AG04450 (cell line): ENCODE results near the gene XRCC5. TPM values are rescaled to one million over a fixed set of nuclear protein-coding genes. Genes with fewer than 3 reads are reported as not detected.

ENCODE experiments used
- CTCF ChIA-PET: fragments of 300-600, 350-600 bp; formaldehyde crosslinking; extraction: SDS; loops from one replicate; lab custom pipeline; 2022; ENCODE audit warnings: antibody characterized with exemption, inconsistent platforms; lab: Charles Lee
- POLR2A ChIA-PET: fragments of 350-600 bp; formaldehyde crosslinking; extraction: SDS; loops from one replicate; lab custom pipeline; 2021; ENCODE audit warnings: antibody characterized with exemption, inconsistent platforms; lab: Yijun Ruan, JAX
- DNase-seq: peaks from one replicate; pipeline ENCODE4 v3.0.0-alpha.2; 2011; ENCODE audit warnings: low read depth, low spot score
- H3K27ac ChIP-seq: one replicate; pipeline ENCODE4 v1.5.1; 2012; ENCODE audit warnings: low read depth, low read length, control low read depth
- H3K27me3 ChIP-seq: one replicate; pipeline ENCODE4 v1.6.0; 2012; ENCODE audit warnings: low read length; ENCODE audit not compliant: control insufficient read depth, insufficient read depth
- H3K4me3 ChIP-seq: 2 replicates; pipeline ENCODE4 v1.5.1; 2011; ENCODE audit warnings: mild to moderate bottlenecking, low read depth, low read length, control low read depth
- H3K9me3 ChIP-seq: 2 replicates; pipeline ENCODE4 v1.5.1; 2012; ENCODE audit warnings: low read length; ENCODE audit not compliant: control insufficient read depth, insufficient read depth
- CTCF ChIP-seq: IDR thresholded peaks from 2 replicates; pipeline ENCODE4 v1.5.1; 2011; ENCODE audit warnings: low read depth, low read length, control low read depth, inconsistent platforms
- polyA plus RNA-seq: library from polyadenylated mRNA; depleted of rRNA; stranded (reverse); fragments of >200 nt; gene quantifications from 2 replicates; pipeline ENCODE4 v1.2.3, GENCODE V29; 2011

XRCC5 gene
- polyA plus RNA-seq, 1 experiment = 471 TPM

DNA sequence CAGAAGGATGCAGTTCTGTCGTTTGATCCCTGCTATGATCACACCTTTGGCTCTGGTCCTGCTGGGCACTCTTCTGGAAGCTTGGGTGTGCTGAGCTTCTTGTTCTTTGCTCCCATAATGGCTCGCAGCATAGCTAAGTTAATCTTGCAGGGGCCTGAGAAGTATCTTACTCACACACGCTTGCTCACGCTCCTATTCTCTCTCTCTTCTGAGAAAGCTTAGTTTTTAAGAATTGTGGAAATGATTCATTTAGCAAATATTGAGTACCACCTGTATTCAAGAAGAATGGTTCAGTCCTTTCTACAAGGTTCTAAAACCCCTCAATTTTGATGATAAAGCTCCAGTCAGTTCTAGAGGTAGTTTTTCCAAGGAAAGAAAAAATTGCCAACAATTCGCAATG, 40.6 kb downstream of the XRCC5 start:
- ChIA-PET POLR2A (interaction anchor here (1.2 kb wide), 1 partner anchor 10 kb away, joined by 3 read pairs; no protein-coding TSS in a partner anchor), CTCF (interaction anchor here (0.5 kb wide), 1 partner anchor 20 kb away, joined by 3 read pairs; no protein-coding TSS in a partner anchor)
- H3K27me3 ChIP-seq = no peaks in the 10 kb centered on the region
- H3K27ac ChIP-seq = peak overlapping the region; percentile 31
- H3K4me3 ChIP-seq = no peak overlapping the region
- DNase-seq = no peak
- no peaks in the 10 kb centered on the region for H3K9me3 ChIP-seq
- TF ChIP-seq CTCF = no peak

- CTCF ChIA-PET = no interaction called here
- Histone ChIP-seq H3K4me3 (no peak overlapping the region), H3K27me3 (no peaks in the 10 kb centered on the region), H3K27ac (no peak overlapping the region), H3K9me3 (no peaks in the 10 kb centered on the region)
- POLR2A ChIA-PET = no interaction called here
- TF ChIP-seq CTCF = no peak
- no peak for DNase-seq
Measured at GRCh38 chr2:216151313-216152025, 42.3 kb downstream of the XRCC5 start.

GRCh38 chr2:216155954-216156353, 46.8 kb downstream of the XRCC5 start:
- DNase-seq = no peak
- H3K27me3 ChIP-seq = no peaks in the 10 kb centered on the region
- ChIA-PET CTCF (no interaction called here), POLR2A (interaction anchor here (0.5 kb wide), 1 partner anchor 345 kb away, joined by 3 read pairs; no protein-coding TSS in a partner anchor)
- no peak overlapping the region for H3K27ac ChIP-seq
- H3K4me3 ChIP-seq = no peak overlapping the region
- TF ChIP-seq CTCF = no peak
- no peaks in the 10 kb centered on the region for H3K9me3 ChIP-seq

GRCh38 chr2:216156822-216157221, 47.7 kb downstream of the XRCC5 start:
- Histone ChIP-seq H3K27me3 (no peaks in the 10 kb centered on the region), H3K9me3 (no peaks in the 10 kb centered on the region), H3K4me3 (no peak overlapping the region), H3K27ac (no peak overlapping the region)
- no peak for DNase-seq
- CTCF ChIA-PET = no interaction called here
- no peak for TF ChIP-seq CTCF
- POLR2A ChIA-PET = interaction anchor here (0.6 kb wide), 1 partner anchor 350 kb away, joined by 3 read pairs; no protein-coding TSS in a partner anchor

GRCh38 chr2:216159144-216159543, 50.0 kb downstream of the XRCC5 start:
- no peak for DNase-seq
- CTCF ChIA-PET = interaction anchor here (0.8 to 1.9 kb wide), 3 partner anchors 14 to 246 kb away, joined by 3 to 7 read pairs (median 3); no protein-coding TSS in a partner anchor
- TF ChIP-seq CTCF = no peak
- Histone ChIP-seq H3K4me3 (no peak overlapping the region), H3K9me3 (no peaks in the 10 kb centered on the region), H3K27ac (no peak overlapping the region), H3K27me3 (no peaks in the 10 kb centered on the region)
- POLR2A ChIA-PET = interaction anchor here (0.6 kb wide), 1 partner anchor 12 kb away, joined by 3 read pairs; no protein-coding TSS in a partner anchor
